Measurements from ENCODE around the gene COMMD8. TPM values are rescaled to one million over a fixed set of nuclear protein-coding genes. Genes with fewer than 3 reads are reported as not detected.

Gene COMMD8
- total RNA-seq, 1 donor from 2014 or later, result 23.9 TPM

GRCh38 chr4:47465004-47465403 is 1.5 kb upstream of the COMMD8 start:
- Mint-ChIP-seq H3K36me3 (ENCODE audit: low read depth) (no peaks in the 10 kb centered on the region), H3K9me3 (peaks cover 4% of the 10 kb centered on the region), H3K4me1 (peaks cover 57% of the 10 kb centered on the region), H3K27ac (peak overlapping the region; percentile 81), H3K4me3 (no peak overlapping the region), H3K27me3 (no peaks in the 10 kb centered on the region)
- DNase-seq (no peak), ATAC-seq (ENCODE audit: low read depth) (peak; percentile 43)
- POLR2A ChIA-PET, result interaction anchor here (4.7 kb wide), 1 partner anchor 19 kb away, joined by 71 read pairs; the partner anchor contains the start of gene ATP10D
- intact Hi-C loops (cut with micrococcal nuclease), result no loop called here
- CTCF ChIA-PET, result interaction anchor here (1.1 kb wide), 1 partner anchor 100 kb away, joined by 3 read pairs; no protein-coding TSS in a partner anchor
- no peak for TF ChIP-seq CTCF (IDR thresholded peaks at IDR 0.05)

GRCh38 chr4:47462799-47463234 is 685 bp downstream of the COMMD8 start:
- ATAC-seq (ENCODE audit: low read depth) (peak; percentile 2), DNase-seq (no peak)
- TF ChIP-seq CTCF (IDR thresholded peaks at IDR 0.05), result no peak
- H3K4me1 Mint-ChIP-seq, result peaks cover 57% of the 10 kb centered on the region
- peaks cover 17% of the 10 kb centered on the region for H3K36me3 Mint-ChIP-seq (ENCODE audit: low read depth)
- intact Hi-C loops (cut with micrococcal nuclease), result loop anchor here (1.0 to 5.0 kb wide), 10 partner anchors 22 to 1368 kb away; partner anchors contain the start of genes ATP10D, CNGA1, CORIN and FRYL
- H3K4me3 Mint-ChIP-seq, result peak overlapping the region; percentile 90
- no peaks in the 10 kb centered on the region for H3K27me3 Mint-ChIP-seq
- POLR2A ChIA-PET, result interaction anchor here (0.6 to 4.7 kb wide), 16 partner anchors 22 to 1444 kb away, joined by 3 to 71 read pairs (median 4); partner anchors contain the start of genes ATP10D, OCIAD2 and SLAIN2
- CTCF ChIA-PET, result interaction anchor here (0.8 to 2.2 kb wide), 12 partner anchors 18 to 110 kb away, joined by 3 to 32 read pairs (median 4); partner anchors contain the start of gene ATP10D
- H3K9me3 Mint-ChIP-seq, result peaks cover 4% of the 10 kb centered on the region
- H3K27ac Mint-ChIP-seq, result peak overlapping the region; percentile 92

GRCh38 chr4:47451657-47452056 is 11.8 kb downstream of the COMMD8 start:
- no peaks in the 10 kb centered on the region for H3K9me3 Mint-ChIP-seq
- no peaks in the 10 kb centered on the region for H3K27me3 Mint-ChIP-seq
- intact Hi-C loops (cut with micrococcal nuclease), result no loop called here
- peaks cover 62% of the 10 kb centered on the region for H3K36me3 Mint-ChIP-seq (ENCODE audit: low read depth)
- H3K4me3 Mint-ChIP-seq, result no peak overlapping the region
- TF ChIP-seq CTCF (IDR thresholded peaks at IDR 0.05), result no peak
- H3K27ac Mint-ChIP-seq, result no peak overlapping the region
- H3K4me1 Mint-ChIP-seq, result no peaks in the 10 kb centered on the region
- ChIA-PET POLR2A (no interaction called here), CTCF (no interaction called here)
- ATAC-seq (ENCODE audit: low read depth), result no peak
- DNase-seq, result no peak

- no peak for DNase-seq
- no peaks in the 10 kb centered on the region for H3K27me3 Mint-ChIP-seq
- no peak for ATAC-seq (ENCODE audit: low read depth)
- H3K36me3 Mint-ChIP-seq (ENCODE audit: low read depth), result peaks cover 2% of the 10 kb centered on the region
- no peak overlapping the region for H3K27ac Mint-ChIP-seq
- POLR2A ChIA-PET, result no interaction called here
- CTCF ChIA-PET, result no interaction called here
- no peak for TF ChIP-seq CTCF (IDR thresholded peaks at IDR 0.05)
- H3K9me3 Mint-ChIP-seq, result no peaks in the 10 kb centered on the region
- peaks cover 14% of the 10 kb centered on the region for H3K4me1 Mint-ChIP-seq
- no peak overlapping the region for H3K4me3 Mint-ChIP-seq
- intact Hi-C loops (cut with micrococcal nuclease), result no loop called here
Measured at GRCh38 chr4:47444031-47444430, 19.5 kb downstream of the COMMD8 start.

GRCh38 chr4:47442980-47443379 is 20.5 kb downstream of the COMMD8 start:
- ChIA-PET POLR2A (no interaction called here), CTCF (no interaction called here)
- intact Hi-C loops (cut with micrococcal nuclease), result no loop called here
- peak overlapping the region; percentile 29 for H3K4me3 Mint-ChIP-seq
- no peaks in the 10 kb centered on the region for H3K9me3 Mint-ChIP-seq
- peak overlapping the region; percentile 47 for H3K27ac Mint-ChIP-seq
- peaks cover 14% of the 10 kb centered on the region for H3K4me1 Mint-ChIP-seq
- DNase-seq, result no peak
- ATAC-seq (ENCODE audit: low read depth), result peak; percentile 7
- H3K36me3 Mint-ChIP-seq (ENCODE audit: low read depth), result no peaks in the 10 kb centered on the region
- H3K27me3 Mint-ChIP-seq, result no peaks in the 10 kb centered on the region
- no peak for TF ChIP-seq CTCF (IDR thresholded peaks at IDR 0.05)
